Stimulated activated CD4-positive, alpha-beta T cell treated with anti-CD3 and anti-CD28 coated beads, Interleukin-15, amount 100 ng/mL, for 24 hours (primary cell): ENCODE measurements around the gene NCK2.

Source experiments
- DNase-seq: peaks from one replicate; pipeline ENCODE4 v3.0.0-alpha.2; 2020

NCK2 gene

GRCh38 chr2:105935063-105935462 is 190.4 kb downstream of the NCK2 start:
- no peak for DNase-seq

- no peak for DNase-seq
Measured at GRCh38 chr2:105936954-105937353, 192.2 kb downstream of the NCK2 start.

DNA sequence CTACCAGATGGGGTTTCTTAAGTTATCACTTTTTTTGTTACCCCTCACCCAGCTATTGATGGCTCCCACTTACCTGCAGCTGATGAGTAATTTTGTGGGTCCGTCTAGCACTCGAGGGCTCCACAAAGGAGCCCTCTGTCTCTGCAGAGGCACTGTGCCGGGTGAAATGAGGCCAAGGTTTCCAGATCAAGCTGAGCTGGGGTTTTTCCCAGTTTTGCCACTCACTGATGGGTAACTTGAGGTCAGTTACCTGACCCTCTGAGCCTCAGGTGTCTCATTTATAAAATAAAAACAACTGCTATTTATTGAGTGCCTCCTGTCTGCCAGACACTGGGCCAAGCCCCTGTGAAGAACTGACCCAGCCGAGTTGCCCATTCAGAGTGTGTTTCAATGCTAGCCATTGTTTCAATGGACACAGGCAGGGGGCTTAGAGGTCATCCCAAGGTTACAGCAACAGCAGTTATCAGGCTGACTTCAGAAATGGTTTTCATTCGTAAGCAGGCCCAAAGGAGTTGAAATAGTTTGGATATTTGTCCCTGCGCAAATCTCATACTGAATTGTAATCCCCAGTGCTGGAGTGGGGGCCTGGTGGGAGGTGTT is 192.9 kb downstream of the NCK2 start:
- no peak for DNase-seq
